ENCODE data around the gene TNFAIP8L2. TPM values are rescaled to one million over a fixed set of nuclear protein-coding genes. Genes with fewer than 3 reads are reported as not detected.

Gene TNFAIP8L2
- total and polyA plus RNA-seq, 2 of the 4 experiments (the other 2 are of a cell fraction): not detected

GRCh38 chr1:151187205-151187604, 30.8 kb downstream of the TNFAIP8L2 start:
- TF ChIP-seq POLR2A (IDR thresholded peaks at IDR 0.05; ENCODE audit: low read depth, low read length): no peak
- TF ChIP-seq CHD1 (IDR thresholded peaks at IDR 0.05; ENCODE audit: low read depth, low read length): no peak
- no peak for TF ChIP-seq MAFK (IDR thresholded peaks at IDR 0.05; ENCODE audit: low read depth, low read length)
- TF ChIP-seq ELK1 (IDR thresholded peaks at IDR 0.05; ENCODE audit: borderline replicate concordance, low read depth, low read length): no peak
- TF ChIP-seq MXI1 (IDR thresholded peaks at IDR 0.05; ENCODE audit: borderline replicate concordance, low read depth, low read length): no peak
- TF ChIP-seq RCOR1 (IDR thresholded peaks at IDR 0.05; ENCODE audit: insufficient replicate concordance, low read length): no peak
- TF ChIP-seq NFE2L2 (IDR thresholded peaks at IDR 0.05; ENCODE audit: low read depth, low read length): no peak
- no peak for TF ChIP-seq FOS (IDR thresholded peaks at IDR 0.05; ENCODE audit: low read depth, low read length)
- no peak for TF ChIP-seq CTCF (conservative IDR thresholded peaks at IDR 0.05; ENCODE audit: low read depth, low read length)
- no peak for TF ChIP-seq MAZ (IDR thresholded peaks at IDR 0.05; ENCODE audit: borderline replicate concordance, low read depth, low read length)
- no peak for TF ChIP-seq RAD21 (IDR thresholded peaks at IDR 0.05; ENCODE audit: low read length)
- TF ChIP-seq BHLHE40 (IDR thresholded peaks at IDR 0.05; ENCODE audit: low read depth, low read length): no peak
- no peak for TF ChIP-seq USF2 (IDR thresholded peaks at IDR 0.05; ENCODE audit: low read depth, low read length)
- TF ChIP-seq RFX5 (IDR thresholded peaks at IDR 0.05; ENCODE audit: low read depth, low read length): no peak
- TF ChIP-seq SMC3 (IDR thresholded peaks at IDR 0.05; ENCODE audit: low read depth, low read length): no peak
- no peak for TF ChIP-seq CEBPB (IDR thresholded peaks at IDR 0.05; ENCODE audit: low read depth, low read length)

More at GRCh38 chr1:151187205-151187604, 30.8 kb downstream of the TNFAIP8L2 start:
- H2AK5ac ChIP-seq (ENCODE audit: low read depth, low read length): no peak overlapping the region
- H2AK9ac ChIP-seq (replicated peaks; ENCODE audit: low read depth, low read length, poor library complexity): no peak overlapping the region
- H4K91ac ChIP-seq (ENCODE audit: insufficient read depth, low read depth, low read length): no peak overlapping the region
- BruUV-seq (replicated peaks): no TSS peak
- no peak overlapping the region for H3K4me2 ChIP-seq (ENCODE audit: low read depth, low read length)
- H3K23ac ChIP-seq (ENCODE audit: low read depth, low read length): 0 out of 2 replicates have a peak overlapping the region, but pooled peaks have one; percentile 4
- H3K14ac ChIP-seq (replicated peaks; ENCODE audit: low read depth, low read length): no peak overlapping the region
- peaks cover 26% of the 10 kb centered on the region for H3K36me3 ChIP-seq (ENCODE audit: control insufficient read depth, insufficient read depth, low read length)
- H3K27ac ChIP-seq (ENCODE audit: insufficient read depth, low read length): no peak overlapping the region
- H3K9ac ChIP-seq (ENCODE audit: low read depth, low read length): no peak overlapping the region
- no peak overlapping the region for H3K4ac ChIP-seq (ENCODE audit: low read depth, low read length)
- no peak overlapping the region for H2AFZ ChIP-seq (replicated peaks; ENCODE audit: low read length, poor library complexity)
- no peak overlapping the region for H2BK15ac ChIP-seq (ENCODE audit: low read depth, low read length)
- no peak overlapping the region for H4K8ac ChIP-seq (ENCODE audit: low read depth in 2 of 2, low read length in 2 of 2)
- H3K9me3 ChIP-seq (ENCODE audit: control insufficient read depth, insufficient read depth, low read length): no peaks in the 10 kb centered on the region
- H3K56ac ChIP-seq (ENCODE audit: extremely low read depth, insufficient read depth, low read length): no peak overlapping the region
- in situ Hi-C loops (cut with MboI; ENCODE audit: low sequenced_read_pairs) (no loop called here), intact Hi-C loops (cut with micrococcal nuclease) (no loop called here), dilution Hi-C loops (cut with HindIII; ENCODE audit: low sequenced_read_pairs, unreplicated experiment) (no loop called here)
- CTCF ChIA-PET: no interaction called here
- ATAC-seq (ENCODE audit: low read depth) (no peak), DNase-seq (no peak)
- no peak overlapping the region for H3K4me3 ChIP-seq (ENCODE audit: insufficient read depth, low read depth, low read length)
- POLR2A ChIA-PET (ENCODE audit: unreplicated experiment): no interaction called here
- H3K9me1 ChIP-seq (ENCODE audit: insufficient read depth, low read length): peaks cover 12% of the 10 kb centered on the region; the same call in 1 of the 2 replicates
- no peaks in the 10 kb centered on the region; the same call in 1 of the 2 replicates for H3K4me1 ChIP-seq (ENCODE audit: control insufficient read depth, insufficient read depth, low read length)
- H3K79me1 ChIP-seq (ENCODE audit: low read depth in 1 of 2, low read length in 2 of 2): peaks cover 32 to 45% of the 10 kb centered on the region in 2 experiments
- H4K20me1 ChIP-seq (ENCODE audit: insufficient read depth, low read length): no peaks in the 10 kb centered on the region
- no peak overlapping the region for H4K5ac ChIP-seq (ENCODE audit: low read depth, low read length)
- no peak overlapping the region for H2BK5ac ChIP-seq (ENCODE audit: low read depth, low read length, poor library complexity, severe bottlenecking)
- H2BK20ac ChIP-seq (ENCODE audit: low read depth, low read length): no peak overlapping the region
- no CpG with 5 or more reads among the region's 1 CpG for WGBS, 2 experiments (ENCODE audit: extremely low coverage in 2 of 2, insufficient read length in 1 of 2)
- H3K18ac ChIP-seq (ENCODE audit: low read depth, low read length): no peak overlapping the region
- no peaks in the 10 kb centered on the region for H3K27me3 ChIP-seq (ENCODE audit: control insufficient read depth, insufficient read depth, low read length)
- H2BK120ac ChIP-seq (ENCODE audit: low read depth, low read length): no peak overlapping the region

All from IMR-90 (cell line).